Activated T-cell treated with anti-CD3 and anti-CD28 coated beads for 4 hours (primary cell): ENCODE measurements around the gene SNRNP70.

Experiments used
- DNase-seq: peaks from one replicate; pipeline ENCODE4 v3.0.0-alpha.2; 2020

Gene SNRNP70

DNA sequence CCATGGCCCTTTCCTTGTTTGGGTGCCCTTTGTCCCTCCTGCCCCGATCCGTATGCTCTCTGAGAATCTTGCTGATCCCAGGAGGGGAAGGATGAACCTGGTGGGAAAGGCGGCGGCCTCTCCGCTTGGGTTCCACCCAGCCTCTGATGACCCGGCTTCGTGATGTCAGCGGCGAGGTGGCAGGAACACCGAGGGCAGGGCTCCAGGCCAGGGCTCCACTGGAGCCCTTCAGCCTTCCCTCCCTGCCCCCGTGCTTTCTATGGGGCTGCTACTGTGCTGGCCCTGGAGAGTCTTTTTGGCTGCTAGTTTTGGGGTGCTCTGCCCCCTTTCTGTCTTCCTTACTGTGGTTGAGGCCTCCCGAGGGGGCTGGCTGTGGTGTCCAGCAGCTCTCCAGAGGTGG lies 17.1 kb downstream of the SNRNP70 start:
- no peak for DNase-seq

DNA sequence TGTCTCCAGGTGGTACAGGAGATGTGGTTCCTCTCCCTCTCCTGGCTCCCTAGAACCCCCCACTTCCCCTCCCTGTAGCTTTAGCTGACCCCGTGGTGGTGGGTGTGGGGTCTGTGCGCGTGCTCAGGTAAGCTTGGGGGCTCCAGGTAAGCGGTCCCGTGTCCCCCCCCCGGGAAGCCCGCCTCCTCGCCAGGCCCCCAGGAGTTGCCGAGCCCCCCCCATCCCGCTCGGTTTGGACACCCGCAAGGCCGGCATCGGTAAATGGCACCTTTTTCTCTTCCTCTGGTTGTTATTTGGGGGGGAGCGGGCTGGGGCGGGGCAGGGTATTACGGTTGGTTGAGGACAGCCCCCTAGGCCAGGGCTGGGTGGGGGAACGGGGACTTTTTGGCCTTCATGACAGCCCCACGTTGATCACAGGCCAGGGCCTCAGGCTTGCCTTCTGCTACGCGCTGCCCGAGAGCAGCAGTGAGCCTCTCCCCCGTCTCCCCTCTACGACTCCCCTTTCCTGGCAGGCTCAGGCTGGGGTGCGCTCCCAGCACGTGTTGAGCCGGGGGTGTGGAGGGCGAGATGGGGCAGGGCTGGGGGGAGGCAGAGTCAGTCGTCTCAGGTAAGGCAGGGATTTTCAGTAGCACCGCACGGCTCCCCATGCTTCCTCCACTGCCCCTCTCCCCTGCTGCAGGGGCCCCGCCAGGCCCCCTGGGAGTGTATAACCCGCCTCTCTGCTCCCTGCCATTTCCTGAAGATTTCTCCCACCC lies 18.3 kb downstream of the SNRNP70 start:
- DNase-seq: no peak

DNA sequence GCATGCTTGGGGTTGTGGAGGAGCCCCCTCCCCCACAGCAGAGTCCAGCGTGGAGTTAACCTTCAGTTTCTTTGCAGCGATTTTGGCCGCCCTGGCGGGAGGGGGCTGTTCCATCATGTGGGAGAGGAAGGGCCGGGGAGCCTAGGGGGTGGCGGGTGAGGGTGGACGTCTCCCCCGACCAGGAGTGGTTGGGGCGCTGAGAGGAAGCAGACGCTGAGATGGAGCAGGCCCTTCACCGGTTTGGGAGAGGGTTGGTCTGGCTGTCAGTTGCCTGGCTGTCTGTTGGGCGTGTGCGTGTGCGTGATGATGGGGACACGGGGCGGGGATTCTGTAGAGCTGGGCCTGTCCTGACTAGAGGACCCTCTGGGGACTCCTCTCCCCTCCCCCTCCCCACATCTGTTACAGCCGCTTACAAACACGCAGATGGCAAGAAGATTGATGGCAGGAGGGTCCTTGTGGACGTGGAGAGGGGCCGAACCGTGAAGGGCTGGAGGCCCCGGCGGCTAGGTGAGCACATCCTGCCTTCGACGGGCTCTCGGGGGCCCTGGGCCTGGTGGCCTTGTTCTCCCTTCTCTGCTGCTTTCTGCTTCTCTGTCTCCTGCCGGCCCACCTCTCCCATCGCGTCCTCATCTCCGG lies 19.1 kb downstream of the SNRNP70 start:
- no peak for DNase-seq

DNA sequence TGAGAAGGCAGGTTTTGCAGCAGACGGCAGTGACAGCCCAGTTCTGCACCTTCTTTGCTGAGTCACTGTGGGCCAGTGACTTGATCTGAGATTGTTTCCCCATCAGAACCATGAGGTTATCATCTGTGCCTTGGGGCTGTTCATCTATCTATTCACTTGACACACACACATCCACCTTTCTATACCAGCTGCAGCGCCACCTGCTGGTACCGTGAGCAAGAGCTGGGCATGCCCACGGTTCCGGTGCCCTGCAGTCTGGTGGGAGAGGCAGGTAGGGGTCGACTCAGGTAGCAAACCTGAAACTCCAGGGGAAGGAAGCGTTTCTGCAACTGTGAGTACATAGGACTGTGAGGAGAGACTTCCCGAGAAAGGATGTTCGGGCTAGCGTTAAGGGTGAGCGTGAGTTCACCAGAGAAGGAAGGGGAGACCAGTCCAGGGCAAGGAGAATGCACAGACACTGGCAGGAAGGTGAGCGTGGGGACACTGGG lies 21.4 kb downstream of the SNRNP70 start:
- DNase-seq: peak; percentile 56

DNA sequence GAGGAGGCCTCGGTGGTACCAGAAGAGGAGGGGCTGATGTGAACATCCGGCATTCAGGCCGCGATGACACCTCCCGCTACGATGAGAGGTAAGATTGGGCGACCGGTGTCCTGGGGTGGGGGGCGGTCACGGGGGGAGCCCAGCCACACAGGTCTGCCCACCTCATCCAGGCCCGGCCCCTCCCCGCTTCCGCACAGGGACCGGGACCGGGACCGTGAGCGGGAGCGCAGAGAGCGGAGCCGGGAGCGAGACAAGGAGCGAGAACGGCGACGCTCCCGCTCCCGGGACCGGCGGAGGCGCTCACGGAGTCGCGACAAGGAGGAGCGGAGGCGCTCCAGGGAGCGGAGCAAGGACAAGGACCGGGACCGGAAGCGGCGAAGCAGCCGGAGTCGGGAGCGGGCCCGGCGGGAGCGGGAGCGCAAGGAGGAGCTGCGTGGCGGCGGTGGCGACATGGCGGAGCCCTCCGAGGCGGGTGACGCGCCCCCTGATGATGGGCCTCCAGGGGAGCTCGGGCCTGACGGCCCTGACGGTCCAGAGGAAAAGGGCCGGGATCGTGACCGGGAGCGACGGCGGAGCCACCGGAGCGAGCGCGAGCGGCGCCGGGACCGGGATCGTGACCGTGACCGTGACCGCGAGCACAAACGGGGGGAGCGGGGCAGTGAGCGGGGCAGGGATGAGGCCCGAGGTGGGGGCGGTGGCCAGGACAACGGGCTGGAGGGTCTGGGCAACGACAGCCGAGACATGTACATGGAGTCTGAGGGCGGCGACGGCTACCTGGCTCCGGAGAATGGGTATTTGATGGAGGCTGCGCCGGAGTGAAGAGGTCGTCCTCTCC lies 22.6 kb downstream of the SNRNP70 start:
- DNase-seq: no peak

DNA sequence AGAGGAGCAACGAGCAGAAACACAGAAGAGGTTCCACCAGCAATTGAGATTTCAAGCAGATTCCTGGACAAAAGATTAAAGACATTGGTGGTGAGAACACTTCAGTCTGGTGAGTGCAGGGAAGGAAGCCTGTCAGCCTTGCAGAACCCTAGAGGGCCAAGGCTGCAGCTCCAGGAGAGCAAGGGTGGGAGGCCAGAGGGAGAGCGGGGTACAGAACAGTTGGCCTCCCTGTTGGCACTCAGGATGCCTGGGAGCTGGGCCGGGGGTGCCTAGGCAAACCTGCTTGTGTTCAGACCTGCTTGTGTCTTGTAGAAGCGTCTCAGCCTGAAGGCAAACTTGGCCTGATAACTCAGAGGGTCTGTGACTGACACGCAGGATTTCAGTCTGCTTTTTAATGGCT lies 23.8 kb downstream of the SNRNP70 start:
- DNase-seq: no peak

DNA sequence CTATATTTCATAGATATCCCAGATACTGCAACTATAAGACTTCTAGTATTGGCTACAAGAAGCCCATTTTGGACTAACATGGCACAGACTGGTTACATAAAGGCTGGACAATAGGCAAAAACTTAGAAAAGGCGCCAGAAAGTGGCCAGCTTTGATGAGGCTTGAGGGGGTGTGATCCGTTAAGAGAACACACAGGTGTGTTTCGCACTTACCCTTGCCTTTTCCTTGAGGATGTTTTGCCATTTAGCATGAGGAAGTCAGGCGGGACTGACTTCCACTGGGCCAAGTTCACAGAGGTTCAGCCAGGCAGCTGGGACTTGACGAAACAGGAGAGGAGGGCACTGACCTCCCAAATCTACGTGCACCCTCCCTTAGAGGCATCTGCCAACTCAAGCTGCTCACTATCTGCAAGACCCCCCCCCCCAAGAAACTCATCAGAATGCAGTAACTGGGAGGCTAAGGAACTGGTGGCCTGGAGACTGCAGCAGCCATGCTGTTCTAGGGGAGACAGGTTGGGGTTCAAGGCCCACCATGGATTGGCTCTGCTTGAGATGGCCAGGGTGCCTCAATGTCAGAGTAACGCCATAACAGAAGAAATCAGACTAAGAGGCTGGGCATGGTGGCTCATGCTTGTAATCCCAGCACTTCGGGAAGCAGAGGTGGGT lies 24.4 kb downstream of the SNRNP70 start:
- no peak for DNase-seq

DNA sequence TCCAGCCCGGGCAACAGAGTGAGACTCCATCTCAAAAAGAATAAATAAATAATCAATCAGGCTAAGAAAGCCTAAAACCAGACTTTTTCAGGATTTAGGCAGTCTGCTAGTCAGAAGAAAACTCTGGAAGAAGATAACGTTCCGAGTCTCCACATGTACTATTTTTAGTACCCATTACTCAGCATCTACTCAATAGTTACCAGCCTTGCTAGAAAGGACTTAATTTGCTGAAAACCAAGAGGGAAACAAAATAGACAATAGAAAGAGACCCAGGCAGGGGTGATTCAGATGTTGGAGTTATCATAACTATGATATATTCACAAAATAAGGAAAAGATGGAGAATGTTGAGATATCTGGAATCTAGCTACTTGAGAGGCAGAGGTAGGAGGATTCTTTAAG lies 25.3 kb downstream of the SNRNP70 start:
- no peak for DNase-seq

DNA sequence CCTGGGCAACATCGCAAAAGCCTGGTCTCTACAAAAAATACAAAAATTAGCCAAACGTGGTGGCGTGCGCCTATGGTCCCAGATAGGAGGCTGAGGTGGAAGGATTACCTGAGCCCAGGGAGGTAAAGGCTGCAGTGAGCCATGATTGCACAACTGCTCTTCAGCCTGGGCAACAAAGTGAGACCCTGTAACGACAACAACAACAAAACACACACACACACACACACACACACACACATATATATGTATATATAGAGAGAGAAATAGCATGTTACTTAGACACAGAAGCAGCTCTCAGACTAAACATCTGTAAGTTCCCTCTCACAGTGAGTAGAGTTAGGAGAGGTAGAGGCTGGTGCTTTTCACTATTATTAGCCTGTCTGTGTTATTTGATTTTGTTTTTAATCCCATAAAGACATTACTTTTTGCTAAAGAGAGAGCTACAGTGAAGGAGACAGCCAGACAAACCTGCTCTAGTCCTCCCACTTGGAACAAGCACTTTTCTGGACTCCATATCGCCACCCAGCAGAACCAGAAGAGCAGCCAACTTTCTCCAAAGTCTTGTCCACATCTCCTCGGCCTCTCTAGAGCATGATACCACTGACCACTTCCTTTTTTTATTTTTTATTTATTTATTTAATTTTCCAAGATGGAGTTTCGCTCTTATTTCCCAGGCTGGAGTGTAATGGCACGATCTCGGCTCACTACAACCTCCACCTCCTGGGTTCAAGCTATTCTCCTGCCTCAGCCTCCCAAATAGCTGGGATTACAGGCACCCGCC lies 26.2 kb downstream of the SNRNP70 start:
- DNase-seq: no peak

DNA sequence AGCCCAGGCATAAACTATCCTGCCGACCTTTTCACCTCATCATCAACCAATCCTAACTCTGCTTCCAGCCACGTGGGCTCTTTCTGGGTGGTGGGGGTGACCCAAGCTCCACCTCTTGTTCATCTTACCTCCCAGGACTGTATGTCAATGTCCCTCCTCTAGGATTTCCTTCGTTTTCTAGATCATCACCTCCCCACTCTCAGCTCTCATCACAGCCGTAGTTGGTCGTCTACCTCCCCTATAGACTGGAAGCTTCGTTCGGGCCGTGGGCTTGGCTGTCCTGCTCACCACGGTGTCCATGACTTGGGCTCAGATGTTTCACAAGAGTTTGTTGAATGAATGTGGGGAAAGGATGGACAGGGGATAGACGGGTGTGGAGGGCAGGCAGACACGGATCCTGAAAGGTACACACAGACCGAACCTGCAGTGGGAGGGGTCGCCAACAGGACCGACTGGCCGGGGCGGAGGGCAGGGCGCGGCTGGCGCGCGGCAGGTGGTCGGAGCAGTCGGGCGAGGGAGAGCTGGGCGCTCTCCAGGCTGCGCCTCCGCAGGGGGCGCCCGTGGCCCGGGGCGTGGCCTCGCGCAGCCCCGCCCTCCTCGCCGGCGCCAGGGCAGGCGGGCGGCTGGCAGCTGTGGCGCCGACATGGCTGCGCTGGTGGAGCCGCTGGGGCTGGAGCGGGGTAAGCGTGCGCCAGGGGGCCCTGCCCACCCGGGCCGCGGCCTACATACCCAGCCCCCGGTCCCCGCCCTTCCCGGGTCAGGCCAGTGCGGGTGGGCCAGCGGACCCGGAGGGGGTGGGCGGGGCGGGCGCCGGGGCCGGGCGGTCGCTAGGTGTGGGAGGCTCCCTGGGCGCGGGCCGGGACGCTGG lies 28.7 kb downstream of the SNRNP70 start, which contains the start of gene LIN7B:
TSS of gene LIN7B (plus strand) at position 609 of the 868 bp plus-strand sequence. CDS start at position 644, 35 bp downstream.
- DNase-seq: peak; percentile 56

DNA sequence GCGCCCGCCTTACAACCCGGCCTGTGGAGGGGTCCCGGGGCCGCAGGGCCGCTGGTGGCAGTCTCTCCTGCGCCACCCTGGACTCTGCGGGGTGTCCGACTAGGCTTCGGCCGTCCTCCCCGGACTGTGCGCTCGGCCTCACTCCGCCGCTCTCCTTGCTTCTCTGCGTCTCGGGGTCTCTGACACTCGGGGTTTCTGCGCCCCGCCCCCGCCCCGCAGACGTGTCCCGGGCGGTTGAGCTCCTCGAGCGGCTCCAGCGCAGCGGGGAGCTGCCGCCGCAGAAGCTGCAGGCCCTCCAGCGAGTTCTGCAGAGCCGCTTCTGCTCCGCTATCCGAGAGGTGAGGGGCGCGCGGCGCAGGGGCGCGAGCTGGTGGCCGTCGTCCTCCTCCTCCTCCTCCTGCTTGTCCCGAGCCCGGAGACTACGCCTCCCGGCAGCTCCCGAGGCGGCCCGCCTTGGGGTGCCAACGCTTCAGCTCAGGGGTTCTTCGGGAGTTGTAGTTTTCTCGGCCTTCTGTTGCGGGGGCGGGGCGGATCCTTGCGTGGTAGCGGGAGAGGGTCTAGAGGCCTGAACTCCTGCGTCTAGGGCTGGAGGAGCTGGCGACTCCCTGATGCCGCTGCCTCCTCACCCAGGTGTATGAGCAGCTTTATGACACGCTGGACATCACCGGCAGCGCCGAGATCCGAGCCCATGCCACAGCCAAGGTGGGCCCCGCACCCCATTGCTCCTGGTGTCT lies 29.5 kb downstream of the SNRNP70 start:
- DNase-seq: peak; percentile 52

DNA sequence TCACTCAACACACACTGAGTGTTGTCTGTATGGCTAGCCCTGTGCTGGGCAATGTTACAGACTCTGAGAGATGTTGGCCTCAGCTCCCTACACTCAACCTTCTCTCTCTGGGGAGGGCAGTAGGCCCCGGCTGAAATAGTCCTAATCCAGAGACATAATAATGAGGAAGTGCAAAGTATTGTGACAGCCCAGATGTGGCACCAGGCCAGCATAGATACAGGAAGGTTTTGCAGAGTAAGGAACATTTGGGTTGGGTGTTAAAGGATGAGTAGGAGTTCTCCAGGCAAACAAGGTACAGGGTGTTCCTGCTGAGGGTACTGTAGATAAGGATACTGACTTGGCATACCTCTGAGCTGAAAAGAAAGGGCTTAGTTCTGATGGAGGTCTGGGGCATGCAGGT lies 31.3 kb downstream of the SNRNP70 start:
- no peak for DNase-seq

DNA sequence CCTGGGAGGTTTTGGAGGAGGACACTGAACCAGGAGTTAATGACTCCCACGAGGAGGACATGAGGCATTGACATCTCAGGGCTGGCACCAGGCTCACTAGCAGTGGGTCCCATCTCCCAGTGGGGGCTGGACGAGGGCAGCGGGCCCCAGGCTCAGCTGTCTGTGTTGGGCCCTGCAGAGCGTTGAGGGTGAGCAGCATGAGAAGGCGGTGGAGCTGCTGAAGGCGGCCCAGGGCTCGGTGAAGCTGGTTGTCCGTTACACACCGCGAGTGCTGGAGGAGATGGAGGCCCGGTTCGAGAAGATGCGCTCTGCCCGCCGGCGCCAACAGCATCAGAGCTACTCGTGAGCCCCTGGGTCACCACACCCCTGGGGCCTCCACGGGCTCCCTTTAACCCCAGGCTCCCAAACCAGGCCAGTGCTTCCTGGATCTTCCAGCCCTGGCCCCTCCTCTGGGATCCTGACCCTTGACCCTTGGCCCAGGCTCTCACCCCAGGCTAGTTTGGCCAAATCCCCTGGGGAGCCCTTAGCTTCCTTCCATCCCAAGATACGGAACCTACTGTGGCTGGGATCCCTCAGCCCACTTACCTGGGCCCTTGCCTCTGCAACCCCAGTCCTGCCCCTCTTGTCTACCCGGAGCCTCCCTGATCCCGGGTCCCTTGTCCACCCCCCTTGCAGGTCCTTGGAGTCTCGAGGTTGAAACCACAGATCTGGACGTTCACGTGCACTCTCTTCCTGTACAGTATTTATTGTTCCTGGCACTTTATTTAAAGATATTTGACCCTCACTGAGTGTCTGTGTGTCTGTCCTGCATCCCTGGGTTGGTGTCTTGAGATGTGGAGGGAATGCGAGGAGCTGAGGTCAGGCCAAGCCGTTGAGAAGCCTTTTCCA lies 32.7 kb downstream of the SNRNP70 start:
- DNase-seq: no peak

DNA sequence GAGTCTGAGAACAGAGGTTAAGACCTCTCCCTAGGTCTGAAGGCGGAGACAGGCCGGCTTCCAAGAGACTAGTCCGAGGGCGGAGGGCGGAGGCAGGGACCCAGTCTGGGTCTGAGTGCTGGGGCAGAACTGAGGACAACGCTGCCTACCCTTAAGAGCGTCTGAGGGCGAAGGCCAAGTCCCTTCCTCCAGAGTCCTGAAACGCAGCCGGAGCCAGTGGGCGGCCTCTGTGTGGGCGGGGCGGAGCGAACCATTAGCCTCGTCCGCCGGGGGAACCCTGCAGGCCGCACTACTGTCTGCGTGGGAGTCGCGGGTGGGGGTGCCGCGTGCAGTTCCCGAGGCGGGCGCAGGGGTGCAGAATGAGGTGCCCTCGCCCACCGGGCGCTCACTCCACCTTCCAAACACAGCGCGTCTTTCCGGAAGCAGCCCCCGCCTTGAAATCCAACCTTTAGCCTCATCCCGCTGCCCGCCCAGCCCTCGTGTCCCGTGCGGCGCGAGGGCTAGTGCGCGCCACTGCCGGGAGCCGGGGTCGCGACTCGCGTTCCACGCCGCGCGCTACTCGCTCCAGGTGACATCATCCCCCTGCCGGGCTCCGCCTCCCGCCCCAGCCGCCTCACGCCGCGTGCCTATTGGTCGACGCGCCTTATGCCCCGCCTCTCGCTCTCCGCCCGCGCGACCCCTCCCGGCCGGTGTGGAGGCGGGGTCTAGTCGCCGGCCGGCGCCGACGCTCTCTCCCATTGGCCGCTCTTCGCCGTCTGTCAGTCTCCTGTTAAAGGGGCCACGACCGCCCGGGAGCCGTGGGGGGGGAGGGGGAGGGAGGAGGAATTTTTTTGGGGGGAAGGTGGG lies 33.5 kb downstream of the SNRNP70 start, which contains the start of gene C19orf73:
TSS of gene C19orf73 (minus strand) at position 579 of the 846 bp plus-strand sequence. CDS start at position 458, 121 bp downstream.
- DNase-seq: peak; percentile 91

DNA sequence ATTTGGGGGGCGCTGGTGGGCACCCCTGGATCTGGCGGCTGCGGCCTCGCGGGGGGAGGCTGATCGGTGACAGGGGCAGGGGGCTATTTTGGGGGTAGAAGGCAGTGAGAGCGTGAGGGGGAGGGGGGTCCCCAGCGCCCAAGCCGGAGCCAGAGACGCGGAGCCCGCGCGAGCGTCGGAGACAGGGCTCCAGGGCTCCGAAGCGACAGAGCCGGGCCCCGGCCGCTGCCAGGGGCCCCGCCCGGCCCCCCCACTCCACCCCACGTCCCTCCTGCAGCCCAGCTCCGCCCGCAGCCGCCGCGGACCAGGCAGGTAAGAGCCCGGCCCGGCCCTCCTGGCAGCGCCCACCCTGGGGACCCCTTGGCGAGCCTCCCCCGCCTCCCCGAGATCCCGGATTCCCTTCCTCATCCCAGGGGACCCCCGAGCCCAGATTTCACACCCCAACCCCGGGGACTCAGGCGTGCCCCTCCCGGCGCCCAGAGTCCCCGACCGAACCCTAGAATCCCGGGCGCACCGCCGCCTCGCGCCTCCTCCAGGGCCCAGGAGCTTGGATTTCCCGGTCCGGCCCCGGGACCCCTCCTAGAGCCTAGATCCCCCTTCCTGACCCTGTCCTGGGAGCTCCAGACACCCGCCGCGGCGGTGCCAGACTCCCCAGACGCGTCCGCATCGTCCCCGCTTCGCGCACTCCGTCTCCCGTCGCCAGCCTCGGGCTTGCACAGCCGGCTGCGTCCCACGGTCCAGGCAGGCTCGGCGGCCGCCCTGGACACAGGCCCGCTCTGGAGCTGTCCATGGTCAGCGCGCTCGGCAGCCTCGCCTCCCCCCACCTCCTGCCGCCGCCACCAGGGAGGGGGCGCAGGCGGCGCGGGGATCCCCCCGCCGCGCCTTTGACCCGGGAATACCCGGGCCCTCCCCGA lies 34.4 kb downstream of the SNRNP70 start, which contains the start of gene PPFIA3:
TSS of gene PPFIA3 (plus strand) at position 134 of the 914 bp plus-strand sequence. CDS start 8,330 bp downstream, outside the sequence.
- DNase-seq: no peak

DNA sequence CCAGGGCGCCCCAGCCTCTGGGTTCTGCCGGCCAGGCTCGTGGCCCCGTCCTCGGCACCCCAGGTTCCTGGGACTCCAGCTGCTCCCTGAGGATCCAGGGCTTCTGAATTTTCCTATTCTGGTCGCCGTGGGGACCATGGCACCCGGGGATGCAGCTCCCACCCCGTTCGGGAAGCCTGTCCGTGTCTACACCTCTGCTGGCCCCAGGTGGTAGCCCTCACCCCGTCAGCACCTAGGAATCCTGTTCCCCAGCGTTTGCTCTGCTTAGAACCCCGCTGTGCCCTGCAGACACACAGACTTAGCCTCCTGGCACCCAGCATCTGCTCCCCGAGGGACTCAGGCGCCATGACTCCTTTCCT lies 35.1 kb downstream of the SNRNP70 start:
- DNase-seq: no peak

DNA sequence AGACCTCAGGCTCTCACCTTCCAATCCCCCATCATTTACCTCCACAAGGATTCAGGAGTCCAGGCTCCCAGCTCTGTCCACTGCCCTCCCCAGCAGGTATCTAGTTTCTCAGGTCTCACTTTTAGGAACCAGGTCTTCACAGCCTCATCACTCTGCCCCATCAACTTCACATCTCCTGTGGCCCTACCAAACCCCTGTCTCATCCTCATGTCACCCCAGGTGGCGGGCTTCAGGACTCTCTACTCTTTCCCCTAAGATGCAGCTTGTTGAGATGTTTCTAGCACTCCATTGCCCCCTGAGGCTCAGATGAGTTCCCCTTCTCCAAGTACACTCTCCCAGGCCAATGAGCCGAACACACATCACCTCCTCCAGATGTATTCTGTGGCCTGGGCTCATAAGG lies 35.6 kb downstream of the SNRNP70 start:
- no peak for DNase-seq
